ENCODE data around the gene KMT5C. TPM values are rescaled to one million over a fixed set of nuclear protein-coding genes. Genes with fewer than 3 reads are reported as not detected.

Gene KMT5C
- total RNA-seq, 2 donors from 2014 or later: 19.0 to 20.7 TPM

- ATAC-seq (peak; percentile 50), DNase-seq (no peak)
- intact Hi-C loops (cut with DNase I, micrococcal nuclease): loop anchor here in 1 of 2 donors (10.0 kb wide), 1 partner anchor 72 kb away; no protein-coding TSS in a partner anchor
These were observed 36.7 kb downstream of the KMT5C start, which contains the start of gene TMEM190 for GRCh38 chr19:55376241-55376933. TSS of gene TMEM190 (plus strand) at chr19:55376826. CDS start at chr19:55376854, 28 bp downstream.

GRCh38 chr19:55377356-55378131 lies 37.9 kb downstream of the KMT5C start:
- DNase-seq (no peak), ATAC-seq (no peak)
- intact Hi-C loops (cut with DNase I, micrococcal nuclease): loop anchor here in 1 of 2 donors (10.0 kb wide), 1 partner anchor 73 kb away; no protein-coding TSS in a partner anchor

GRCh38 chr19:55379174-55379573 lies 39.5 kb downstream of the KMT5C start:
- DNase-seq: no peak
- no peak for ATAC-seq
- intact Hi-C loops (cut with DNase I, micrococcal nuclease): loop anchor here in 1 of 2 donors (10.0 kb wide), 1 partner anchor 74 kb away; no protein-coding TSS in a partner anchor

- ATAC-seq (no peak), DNase-seq (no peak)
- intact Hi-C loops (cut with DNase I, micrococcal nuclease): no loop called here
These were observed 42.3 kb downstream of the KMT5C start for GRCh38 chr19:55382013-55382412.

- intact Hi-C loops (cut with DNase I, micrococcal nuclease): no loop called here
- DNase-seq (no peak), ATAC-seq (no peak)
These were observed 42.9 kb downstream of the KMT5C start for GRCh38 chr19:55382522-55383054.

GRCh38 chr19:55383279-55384130 lies 43.8 kb downstream of the KMT5C start:
- intact Hi-C loops (cut with DNase I, micrococcal nuclease): no loop called here
- peak; percentile 59 to 67 for DNase-seq
- peak; percentile 9 for ATAC-seq

- intact Hi-C loops (cut with DNase I, micrococcal nuclease): no loop called here
- ATAC-seq: peak; percentile 63
- DNase-seq: peak; percentile 78 to 83
These were observed 44.6 kb downstream of the KMT5C start, which contains the start of gene TMEM238 for GRCh38 chr19:55384131-55384919. TSS of gene TMEM238 (minus strand) at chr19:55384292. CDS start at chr19:55384259, 33 bp downstream.

GRCh38 chr19:55384920-55385723 lies 45.4 kb downstream of the KMT5C start:
- DNase-seq: peak; percentile 97
- intact Hi-C loops (cut with DNase I, micrococcal nuclease): no loop called here
- ATAC-seq: peak; percentile 76

- peak; percentile 98 for DNase-seq
- intact Hi-C loops (cut with DNase I, micrococcal nuclease): no loop called here
- ATAC-seq: peak; percentile 73
These were observed 46.2 kb downstream of the KMT5C start, which contains the start of gene RPL28 for GRCh38 chr19:55385724-55386492. TSS of gene RPL28 (plus strand) at chr19:55385932. CDS start at chr19:55386358, 426 bp downstream.

GRCh38 chr19:55386493-55386971 lies 46.9 kb downstream of the KMT5C start:
- ATAC-seq (no peak), DNase-seq (no peak)
- intact Hi-C loops (cut with DNase I, micrococcal nuclease): no loop called here

- intact Hi-C loops (cut with DNase I, micrococcal nuclease): no loop called here
- no peak for ATAC-seq
- DNase-seq: no peak
These were observed 48.2 kb downstream of the KMT5C start for GRCh38 chr19:55387736-55388497.

- intact Hi-C loops (cut with DNase I, micrococcal nuclease): no loop called here
- no peak for ATAC-seq
- no peak for DNase-seq
These were observed 50.0 kb downstream of the KMT5C start for GRCh38 chr19:55389386-55390317.

- no peak for DNase-seq
- ATAC-seq: no peak
- intact Hi-C loops (cut with DNase I, micrococcal nuclease): no loop called here
These were observed 50.8 kb downstream of the KMT5C start for GRCh38 chr19:55390461-55390880.

- DNase-seq: no peak
- no peak for ATAC-seq
- intact Hi-C loops (cut with DNase I, micrococcal nuclease): no loop called here
These were observed 51.6 kb downstream of the KMT5C start for GRCh38 chr19:55391191-55391670.
